ENCODE data around the gene PCDH1.
"Not testable (repeated sequence)": the region's sequence is repeated elsewhere in the genome, so short reads cannot be mapped to it uniquely, and the experiment has no call there.

The PCDH1 gene

DNA sequence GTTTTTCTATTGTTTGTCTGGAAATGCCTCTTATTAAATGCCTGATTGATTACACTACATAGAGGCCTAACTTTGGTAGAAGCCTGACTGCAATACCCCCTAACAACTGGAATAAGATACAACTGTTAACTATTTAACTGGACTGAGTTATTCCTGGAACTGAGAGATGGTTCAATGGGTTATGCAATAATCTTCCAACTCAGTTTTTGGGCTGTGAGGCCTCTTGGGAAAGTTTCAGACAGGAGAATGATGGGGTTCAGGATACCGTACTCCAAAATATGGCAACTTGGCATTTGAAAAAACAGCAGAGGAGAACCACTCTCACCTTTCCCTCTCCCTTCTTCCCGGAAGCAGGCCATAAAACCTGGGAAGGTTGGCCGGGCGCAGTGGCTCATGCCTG is 19.2 kb upstream of the PCDH1 start:
- no peak for FAIRE-seq

DNA sequence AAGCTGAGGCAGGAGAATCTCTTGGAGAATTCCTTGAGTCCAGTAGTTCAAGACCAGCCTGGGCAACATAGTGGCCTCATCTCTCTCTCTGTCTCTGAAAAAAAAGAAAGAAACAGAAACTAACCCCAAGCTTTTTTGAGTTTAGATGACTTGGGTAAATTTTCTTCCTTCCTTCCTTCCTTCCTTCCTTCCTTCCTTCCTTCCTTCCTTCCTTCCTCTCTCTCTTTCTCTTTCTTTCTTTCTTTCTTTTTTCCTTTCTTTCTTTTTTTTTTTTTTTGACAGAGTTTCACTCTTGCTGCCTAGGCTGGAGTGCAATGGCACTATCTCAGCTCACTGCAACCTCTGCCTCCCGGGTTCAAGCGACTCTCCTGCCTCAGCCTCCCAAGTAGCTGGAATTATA is 12.2 kb upstream of the PCDH1 start:
- not testable (repeated sequence) for FAIRE-seq

DNA sequence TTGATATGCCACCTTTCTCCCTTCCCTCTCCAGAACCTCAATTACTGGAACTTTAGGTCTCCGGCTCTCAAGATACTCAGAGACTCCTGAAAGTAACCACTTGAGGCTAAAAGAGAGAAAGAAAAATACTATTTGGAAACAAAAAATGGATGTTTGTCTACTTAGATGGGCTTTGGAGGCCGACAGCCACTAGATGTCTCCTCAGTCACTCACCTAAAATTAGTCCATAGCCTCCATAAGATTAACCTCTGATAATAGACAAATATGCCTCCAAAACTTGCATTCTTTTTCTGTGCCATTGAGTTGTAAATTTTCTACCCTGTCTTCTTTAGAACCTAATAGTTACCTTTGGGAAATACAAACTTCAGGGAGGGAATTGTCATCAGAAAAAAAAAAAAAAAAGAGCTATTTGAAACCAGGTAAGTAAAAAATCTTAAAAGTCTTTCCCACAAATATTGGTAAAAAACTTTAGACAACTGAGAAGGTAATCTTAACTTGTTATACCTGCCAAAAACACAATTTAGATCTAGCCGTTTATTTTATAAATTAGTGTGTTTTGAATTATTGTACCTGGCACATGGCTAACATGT is 11.2 kb upstream of the PCDH1 start:
- FAIRE-seq, result peak; percentile 92

DNA sequence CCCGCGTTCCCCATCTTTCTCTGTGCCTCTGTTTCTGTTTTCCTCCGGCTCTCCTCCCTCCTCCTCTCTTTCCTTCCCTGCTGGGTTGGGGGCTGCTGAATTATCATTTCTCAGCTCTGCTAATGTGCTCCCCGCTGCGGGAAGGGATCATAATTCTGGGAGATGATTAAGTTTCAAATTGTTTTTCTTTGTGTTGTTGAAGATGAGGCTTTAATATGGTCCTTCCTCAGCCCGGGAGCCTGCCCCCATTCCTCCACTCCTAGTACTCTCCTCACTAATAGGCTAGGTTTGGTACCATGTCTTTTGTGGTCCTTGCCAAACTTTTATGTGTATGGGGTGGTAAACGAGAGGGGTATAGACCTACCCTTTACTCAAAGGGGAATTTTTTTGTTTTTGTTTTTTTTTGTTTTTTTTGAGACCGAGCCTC is 5.7 kb upstream of the PCDH1 start:
- no peak for FAIRE-seq

DNA sequence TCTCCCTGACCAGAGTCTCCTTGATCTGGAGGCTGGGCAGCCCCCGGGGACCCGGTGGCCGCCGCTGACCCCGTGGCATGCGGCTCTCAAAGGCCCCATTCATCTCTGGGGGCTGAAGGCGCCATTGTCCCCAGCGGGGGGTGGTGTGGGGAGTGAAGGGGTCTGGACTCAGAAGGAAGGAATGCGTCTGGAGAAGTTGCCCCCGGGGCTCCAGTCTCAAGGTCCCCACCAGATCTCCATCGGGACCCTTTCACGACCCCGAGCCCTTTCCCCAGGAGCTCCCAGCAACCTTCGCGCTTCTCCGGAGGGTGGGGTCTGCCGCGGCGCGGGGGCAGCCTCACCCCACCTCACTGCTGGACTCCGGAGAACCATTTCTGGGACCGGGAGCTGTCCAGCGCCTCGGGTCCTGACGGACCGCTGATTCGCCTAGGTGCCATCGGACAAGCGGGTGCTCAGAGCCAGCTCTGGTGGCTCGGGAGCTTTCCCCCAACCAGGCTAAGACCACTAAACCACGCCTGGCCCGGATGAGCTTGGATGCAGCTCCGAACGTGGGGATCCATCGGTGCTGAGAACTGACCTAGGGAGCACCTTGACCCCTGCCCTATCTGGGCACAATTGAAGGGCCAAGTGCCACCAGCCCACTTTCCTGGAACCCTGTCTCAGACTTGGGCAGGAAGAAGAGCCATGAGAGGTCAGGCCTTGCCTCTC is 5.1 kb upstream of the PCDH1 start:
- FAIRE-seq, result no peak

DNA sequence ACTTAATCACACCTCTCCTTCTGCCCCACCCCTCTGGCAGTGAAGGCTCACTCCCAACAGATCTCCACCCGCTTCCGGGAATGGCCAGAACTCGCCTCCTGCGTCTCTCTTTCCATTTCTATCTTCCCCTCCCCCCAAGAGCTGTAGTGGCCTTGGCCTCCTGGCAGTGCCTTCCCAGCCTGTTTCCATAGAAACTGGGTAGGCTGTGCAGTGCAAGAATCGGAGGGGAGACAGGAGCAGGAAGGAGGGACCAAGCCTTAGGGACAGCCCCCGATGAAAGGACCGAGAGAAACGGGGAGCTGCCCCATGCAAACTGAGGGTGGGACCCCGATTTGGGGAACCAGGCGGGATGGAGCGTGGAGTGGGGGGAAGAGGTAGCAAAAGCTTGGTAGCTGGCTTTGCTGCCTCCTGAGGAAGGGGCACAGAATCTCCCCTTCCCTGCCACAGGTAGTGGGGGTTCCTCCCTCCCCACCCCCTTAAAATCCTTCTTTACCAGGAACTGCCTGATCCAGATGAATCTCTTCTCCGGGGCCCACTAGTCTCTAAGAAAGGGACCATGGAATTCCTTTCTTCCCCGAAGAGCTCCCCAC is 4.5 kb upstream of the PCDH1 start:
- no peak for FAIRE-seq

DNA sequence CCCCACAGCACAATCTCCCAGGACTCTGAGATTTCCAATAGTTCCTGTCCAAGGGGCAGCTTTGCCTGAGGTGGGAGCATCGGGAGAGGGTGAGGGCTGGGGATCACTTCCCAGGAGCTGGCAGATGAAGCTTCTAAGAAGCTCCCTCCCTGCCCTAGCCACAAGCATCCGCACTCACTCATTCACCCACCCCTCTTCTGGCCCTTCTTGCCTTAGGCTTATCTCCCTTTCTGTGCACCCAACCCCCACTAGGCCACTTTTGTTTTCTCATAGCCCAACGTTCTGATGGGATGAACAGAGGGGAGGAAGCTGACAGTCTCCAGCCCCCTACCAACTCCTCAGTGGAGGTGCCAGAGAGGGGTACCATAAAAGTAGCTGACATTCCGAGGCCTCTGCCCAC is 3.7 kb upstream of the PCDH1 start:
- no peak for FAIRE-seq

DNA sequence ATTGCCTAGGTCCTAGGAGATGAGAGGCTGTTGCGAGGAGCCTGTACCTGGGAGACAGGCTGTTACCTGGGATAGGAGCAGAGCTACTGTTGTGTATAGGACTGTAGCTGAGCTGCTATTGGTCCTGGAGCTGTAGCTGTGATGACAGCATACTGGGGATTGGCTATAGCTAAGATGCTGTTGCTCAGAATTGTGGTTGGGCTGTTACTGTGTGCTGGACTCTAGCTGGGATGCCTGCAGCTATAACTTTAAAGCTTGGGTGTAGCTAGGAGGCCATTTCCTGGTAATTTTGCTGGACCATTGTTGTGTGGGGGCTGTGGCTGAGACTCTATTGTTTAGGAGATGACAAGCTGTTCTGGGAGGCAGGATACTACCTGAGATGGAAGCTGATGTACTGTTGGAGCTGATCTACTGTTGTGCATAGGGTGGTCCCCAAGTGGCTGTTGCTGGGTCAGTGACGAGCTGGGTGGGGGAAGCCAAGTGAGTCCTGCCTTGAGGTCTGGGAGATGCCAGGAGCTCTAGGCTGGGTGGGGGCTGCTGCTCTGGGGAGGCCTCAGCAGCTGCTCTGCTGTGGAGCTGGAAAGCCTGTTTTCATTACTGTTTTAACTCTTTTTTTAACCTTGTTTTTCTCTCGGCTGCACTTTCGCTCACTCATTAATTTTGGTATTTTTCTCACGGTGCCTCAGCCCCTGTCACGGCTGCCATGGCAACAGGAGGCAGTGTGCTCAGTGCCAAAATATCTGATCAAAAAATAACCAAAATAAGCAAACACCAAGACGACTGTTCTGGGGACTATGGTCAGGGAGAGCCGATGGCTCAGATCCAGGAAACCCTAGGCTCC is 3.0 kb upstream of the PCDH1 start:
- FAIRE-seq, result no peak

DNA sequence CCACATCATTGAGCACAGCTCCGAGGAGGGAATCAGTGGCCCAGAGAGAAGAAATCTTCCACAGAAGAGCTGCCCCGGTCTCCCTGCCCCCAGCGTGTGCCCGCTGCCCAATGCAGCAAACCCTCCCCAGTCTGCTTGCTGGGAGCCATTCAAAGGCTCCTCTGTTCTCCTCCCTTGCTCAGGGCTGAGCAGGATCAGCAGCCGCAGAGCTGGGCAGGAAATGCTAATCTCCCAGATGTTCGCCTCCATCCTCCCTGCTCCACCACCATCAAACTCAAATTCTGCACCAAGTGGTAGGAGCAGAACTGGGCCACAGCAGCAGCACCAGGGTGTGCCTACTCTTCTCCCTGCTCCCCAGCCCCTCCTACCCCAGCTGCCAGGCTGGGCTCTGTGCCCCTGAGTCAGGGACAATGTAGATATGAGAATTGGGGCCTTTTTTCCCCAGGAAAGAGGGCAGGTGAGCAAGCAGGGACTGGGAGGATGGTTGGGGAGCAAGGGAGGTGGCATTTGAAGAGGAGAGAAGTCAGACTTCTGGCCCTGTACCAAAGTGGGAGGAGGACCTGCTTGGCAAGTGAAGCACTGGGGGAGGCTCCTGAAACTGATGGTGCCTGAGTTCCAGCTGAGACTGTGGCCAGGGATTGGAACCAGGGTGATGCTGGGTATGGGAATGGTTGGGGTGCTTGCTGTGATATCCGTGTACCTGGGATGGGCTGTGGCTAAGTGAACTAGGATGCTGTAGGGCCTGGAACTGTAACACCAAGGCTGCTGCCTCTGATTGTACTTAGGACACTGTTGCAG is 1.9 kb upstream of the PCDH1 start:
- FAIRE-seq, result no peak

DNA sequence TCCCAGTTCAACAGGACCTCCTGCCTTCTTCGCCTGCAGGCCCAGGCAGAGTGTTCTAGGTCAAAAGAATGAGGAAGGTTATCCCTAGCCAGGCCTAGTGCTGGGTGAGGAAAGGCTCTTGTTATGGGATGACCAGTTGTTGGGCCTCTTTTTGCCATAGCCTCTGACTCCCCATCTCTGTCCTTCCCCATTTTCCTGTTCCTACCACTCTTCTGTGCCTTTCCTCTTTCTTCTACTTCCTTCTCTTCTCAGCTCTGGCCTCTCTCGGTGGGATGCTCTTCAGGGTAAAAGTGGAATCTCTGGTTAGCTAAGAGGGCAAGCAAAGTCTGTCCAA is 1.2 kb upstream of the PCDH1 start:
- FAIRE-seq, result no peak

DNA sequence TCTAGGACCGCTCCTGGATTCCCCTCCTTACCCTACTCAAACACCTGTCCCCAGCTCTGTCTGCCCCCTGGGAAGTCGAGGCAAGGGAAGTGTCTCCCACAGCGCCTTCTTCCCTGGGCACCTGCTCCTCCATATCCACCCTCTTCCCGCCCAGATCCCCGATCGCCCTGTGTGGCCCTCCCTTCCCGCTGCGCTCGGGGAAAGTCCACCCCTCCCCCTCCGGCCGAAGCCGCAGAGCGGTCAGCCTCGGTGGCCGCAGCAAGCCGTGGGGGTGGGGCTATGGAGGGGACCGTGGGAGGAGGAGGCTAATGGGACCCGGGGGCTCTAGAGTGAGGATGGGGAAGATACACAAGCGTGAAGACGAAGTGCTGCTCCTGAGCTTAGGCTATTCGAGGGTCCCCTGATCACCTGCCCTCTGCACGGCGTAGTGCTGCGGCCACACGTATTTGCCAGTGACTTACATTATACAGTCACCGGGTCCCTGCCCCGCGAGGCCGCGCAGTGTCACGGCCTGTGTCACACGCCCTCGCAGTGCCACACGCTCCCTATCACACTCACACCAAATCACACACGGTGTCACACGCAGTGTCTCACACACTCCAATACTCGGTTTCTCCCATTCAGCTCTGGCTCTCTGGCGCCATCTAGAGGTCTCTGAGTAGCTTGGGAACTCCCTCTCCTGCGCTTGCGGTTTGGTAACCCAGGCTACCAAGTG is 658 bp upstream of the PCDH1 start:
- no peak for FAIRE-seq

DNA sequence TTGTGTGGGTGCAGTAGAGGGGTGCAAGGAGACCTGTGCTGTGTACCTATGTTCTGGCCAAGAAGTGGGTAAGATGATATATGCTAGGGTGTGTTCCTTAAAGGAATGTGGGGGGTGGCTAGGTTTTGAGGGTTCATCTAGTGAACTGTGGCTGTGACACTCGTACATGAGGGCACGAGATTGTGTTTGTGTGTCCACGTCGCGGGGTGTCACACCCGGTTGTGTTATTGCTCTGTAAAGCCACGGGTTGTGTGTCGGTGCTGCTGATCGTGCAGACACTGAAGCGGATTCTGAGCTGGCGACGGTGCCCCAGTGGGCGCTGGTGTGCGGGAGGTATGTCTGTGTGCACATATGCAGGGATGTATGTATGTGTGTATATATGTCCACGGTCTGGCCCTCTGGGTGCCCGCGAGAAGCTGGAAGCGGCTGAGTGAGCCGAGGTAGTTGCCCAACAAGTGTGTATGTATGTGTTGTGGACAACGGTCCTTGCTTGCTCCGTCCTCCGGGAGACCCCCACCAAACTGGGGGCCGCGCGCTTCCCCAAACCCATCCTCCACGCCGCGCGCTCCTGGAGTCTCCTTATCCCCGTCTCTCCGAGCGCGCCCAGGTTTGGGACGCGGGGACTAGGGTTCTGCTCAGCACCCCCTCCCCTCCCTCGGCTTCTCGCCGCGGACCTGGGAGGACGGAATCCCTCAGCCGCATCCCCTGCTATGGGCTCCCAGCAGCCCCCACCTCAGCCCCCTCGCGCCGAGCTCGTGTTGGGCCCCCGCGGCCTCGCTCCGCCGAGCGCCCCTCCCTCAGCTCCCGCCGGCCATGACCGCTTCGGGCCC is 639 bp downstream of the PCDH1 start:
- no peak for FAIRE-seq

DNA sequence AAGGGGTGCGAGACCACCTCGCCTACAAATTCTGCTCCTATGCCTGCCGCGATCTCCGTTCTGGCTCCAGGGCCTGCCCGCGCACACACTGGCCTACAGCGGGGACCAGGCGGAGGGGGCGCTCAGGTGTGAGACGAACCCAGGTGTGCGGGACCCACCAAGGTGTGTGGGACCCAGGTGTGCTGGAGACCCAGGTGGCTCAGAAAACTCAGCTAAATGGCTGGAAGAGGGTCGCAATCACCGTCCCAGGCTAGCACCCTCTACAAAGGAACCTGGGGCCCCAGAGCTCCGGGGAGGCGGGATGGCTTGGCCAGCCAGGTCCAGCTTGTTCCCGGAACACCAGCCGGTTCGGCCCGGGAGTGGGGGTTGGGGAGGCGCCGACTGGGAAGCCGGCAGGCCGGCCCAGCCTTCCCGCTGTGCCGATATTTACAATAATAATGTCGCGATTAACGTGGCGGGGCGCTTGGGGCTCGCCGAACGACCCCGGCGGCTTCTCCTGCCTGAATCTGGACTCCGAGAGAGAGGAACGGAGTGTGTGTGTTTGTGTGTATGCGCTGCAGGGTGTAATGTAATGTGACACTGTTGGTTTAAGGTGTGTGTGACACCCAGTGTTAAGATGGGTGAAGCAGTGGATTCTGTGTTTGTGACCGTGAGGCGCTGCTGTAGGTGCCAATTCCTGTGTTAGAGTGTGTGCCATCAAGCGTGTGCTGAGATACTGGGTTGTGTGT is 1.4 kb downstream of the PCDH1 start:
- no peak for FAIRE-seq

DNA sequence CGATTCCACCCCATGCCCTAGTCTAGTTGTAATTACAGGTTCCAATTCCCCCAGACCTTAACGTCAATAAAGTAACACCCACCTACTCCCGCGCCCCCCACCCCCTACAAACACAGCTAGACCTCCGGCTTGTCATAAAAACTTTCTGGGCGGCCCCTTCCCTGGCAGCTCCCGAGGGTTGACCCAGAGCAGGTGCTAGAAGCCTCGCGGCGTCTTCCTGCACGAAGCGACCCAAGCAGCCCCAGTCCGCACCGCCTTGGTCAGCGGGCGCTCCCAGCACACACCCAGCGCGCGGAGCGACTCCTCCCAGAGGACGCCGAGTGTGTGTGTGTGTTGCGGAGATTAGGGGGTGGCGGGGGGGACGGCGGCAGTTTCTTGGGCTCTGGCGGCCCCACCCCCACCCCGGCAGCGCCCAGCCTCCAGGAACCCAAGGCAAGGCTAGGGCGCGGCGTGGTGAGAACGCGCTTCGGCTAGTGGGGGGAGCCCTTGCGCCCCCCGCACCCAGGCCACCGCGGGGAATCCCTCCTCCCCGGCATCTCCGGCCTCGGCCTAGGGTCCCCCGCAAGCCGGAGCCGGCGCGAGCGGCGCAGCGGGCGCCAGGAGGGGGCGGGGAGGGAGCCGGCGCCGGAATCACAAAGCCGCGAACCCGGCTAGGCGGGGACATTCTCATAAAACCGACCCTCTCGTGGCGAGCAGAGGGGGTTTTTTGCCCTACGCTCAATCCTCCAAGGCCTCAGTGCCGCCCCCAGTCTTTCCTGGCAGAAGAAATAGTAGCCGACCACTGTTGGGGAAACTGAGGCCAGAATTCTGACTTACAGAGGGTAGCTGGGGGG is 2.2 kb downstream of the PCDH1 start:
- FAIRE-seq, result no peak

DNA sequence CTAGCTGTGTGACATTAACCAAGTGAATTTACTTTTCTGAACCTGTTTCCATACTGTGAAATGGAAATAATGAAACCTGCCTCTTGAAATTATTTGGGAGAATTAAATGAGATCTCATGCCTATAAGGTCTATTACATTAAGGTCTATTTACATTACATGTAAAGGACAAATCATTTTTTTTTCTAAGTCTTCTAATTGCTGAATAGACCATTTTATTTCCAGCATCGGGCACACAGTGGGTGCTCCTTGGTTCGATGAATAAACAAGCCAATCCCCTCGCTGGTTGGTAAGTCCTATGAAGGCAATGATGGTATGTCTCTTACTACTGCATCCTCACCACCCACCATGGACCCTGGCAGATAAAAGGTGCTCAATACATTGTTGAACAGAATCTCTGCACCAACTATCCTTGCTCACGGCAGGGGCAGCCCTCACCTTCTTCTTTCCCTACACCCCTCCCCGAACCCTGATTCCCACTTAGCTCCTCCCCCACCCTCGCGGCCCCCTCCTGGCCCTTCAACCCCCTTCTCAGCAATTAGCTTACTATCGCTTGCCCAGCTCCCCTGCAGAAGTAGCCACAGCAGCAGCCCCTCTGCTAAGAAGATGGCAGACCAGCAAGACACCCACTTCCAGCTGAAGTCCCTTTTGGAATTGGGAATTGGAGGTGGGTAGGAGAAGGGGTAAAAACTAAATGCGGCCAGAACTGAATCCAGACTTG is 3.0 kb downstream of the PCDH1 start:
- FAIRE-seq, result no peak

DNA sequence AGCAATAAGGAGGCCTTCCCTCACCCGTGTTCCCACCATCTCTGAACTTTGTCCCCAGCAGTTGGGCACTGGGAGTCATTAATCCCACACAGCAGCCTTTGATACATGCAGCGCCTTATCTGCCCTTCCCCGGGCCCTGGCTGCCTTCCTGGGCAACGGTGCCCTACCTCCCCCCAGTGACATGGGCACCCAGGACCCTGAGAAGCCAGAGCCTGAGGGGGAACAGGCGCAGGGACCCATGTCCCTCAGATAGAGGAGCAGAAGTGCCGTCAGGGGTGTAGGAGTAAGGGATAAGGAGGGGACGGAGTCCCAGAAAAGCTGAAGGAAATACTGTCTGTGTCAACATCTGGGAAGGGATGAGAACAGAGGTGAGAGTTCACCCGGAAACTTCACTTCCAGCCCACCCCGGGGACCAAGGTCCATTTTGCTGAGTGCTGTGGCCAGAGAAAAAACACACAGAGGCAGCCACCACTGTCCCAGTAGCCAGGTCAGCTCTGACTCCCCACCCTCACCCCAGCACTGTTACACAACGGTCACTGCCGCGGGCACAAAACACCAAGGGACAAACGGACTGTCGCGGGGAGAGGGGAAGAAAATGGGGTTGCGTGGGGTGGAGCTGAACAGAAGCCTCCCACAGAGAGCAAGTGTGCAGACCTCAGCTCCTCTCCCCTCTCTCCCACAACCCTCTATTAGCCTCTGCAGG is 3.8 kb downstream of the PCDH1 start:
- no peak for FAIRE-seq

DNA sequence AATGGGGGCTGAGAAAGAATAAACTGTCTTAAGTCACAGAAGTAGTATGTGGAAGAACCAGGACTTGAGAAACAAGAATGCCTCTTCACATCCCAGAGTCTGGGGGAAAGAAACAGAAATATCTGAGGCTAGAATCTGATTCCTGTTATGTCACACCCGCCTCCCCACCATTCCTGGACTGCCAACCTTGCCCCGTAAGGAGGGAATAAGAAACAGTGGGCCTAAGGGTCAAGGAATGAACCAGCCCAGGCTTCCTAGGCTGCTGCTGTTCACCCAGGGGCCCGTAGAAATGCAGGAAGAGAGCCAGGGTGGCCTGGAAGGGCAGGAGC is 4.3 kb downstream of the PCDH1 start:
- FAIRE-seq, result no peak
